GM12875 (cell line): ENCODE data around the gene TMEM41A.
"Not testable (repeated sequence)": the region's sequence is repeated elsewhere in the genome, so short reads cannot be mapped to it uniquely, and the experiment has no call there.

Experiments used
- H3K4me3 ChIP-seq: one replicate; pipeline ENCODE4 v1.5.1; 2011; ENCODE audit warnings: low read depth, low read length, control low read depth
- CTCF ChIP-seq: IDR thresholded peaks from 2 replicates; pipeline ENCODE4 v1.5.1; 2011; ENCODE audit warnings: low read depth, mild to moderate bottlenecking, control low read depth, inconsistent platforms, low read length, moderate library complexity, borderline replicate concordance; ENCODE audit not compliant: insufficient read depth

TMEM41A gene

GRCh38 chr3:185489462-185489861 is 9.4 kb downstream of the TMEM41A start:
- no peak for TF ChIP-seq CTCF
- H3K4me3 ChIP-seq, result no peak overlapping the region

GRCh38 chr3:185488465-185488864 is 10.4 kb downstream of the TMEM41A start:
- no peak for TF ChIP-seq CTCF
- H3K4me3 ChIP-seq, result no peak overlapping the region

- H3K4me3 ChIP-seq, result no peak overlapping the region
- no peak for TF ChIP-seq CTCF
These were observed 12.4 kb downstream of the TMEM41A start for GRCh38 chr3:185486394-185486793.

- TF ChIP-seq CTCF, result no peak
- no peak overlapping the region for H3K4me3 ChIP-seq
These were observed 14.5 kb downstream of the TMEM41A start for GRCh38 chr3:185484296-185484695.

- TF ChIP-seq CTCF, result no peak
- no peak overlapping the region for H3K4me3 ChIP-seq
These were observed 19.4 kb downstream of the TMEM41A start for GRCh38 chr3:185479373-185479945.

GRCh38 chr3:185477316-185477715 is 21.5 kb downstream of the TMEM41A start:
- TF ChIP-seq CTCF, result no peak
- no peak overlapping the region for H3K4me3 ChIP-seq

- H3K4me3 ChIP-seq, result not testable (repeated sequence)
These were observed 23.9 kb downstream of the TMEM41A start for GRCh38 chr3:185474922-185475321.
